Retinal pigment epithelial cell (primary cell): Measurements from ENCODE around the gene NKAIN2.
A peak's percentile ranks its signal among the peaks of the same experiment; 100 is the strongest.

Source experiments
- DNase-seq: peaks from one replicate; pipeline ENCODE4 v3.0.0-alpha.2; 2010; ENCODE audit warnings: low read depth
- H3K4me3 ChIP-seq: 2 replicates; pipeline ENCODE4 v1.5.1; 2011; ENCODE audit warnings: mild to moderate bottlenecking, low read length, control low read depth, moderate library complexity
- CTCF ChIP-seq: conservative IDR thresholded peaks from 2 replicates; pipeline ENCODE4 v1.5.1; 2011; ENCODE audit warnings: low read depth, low read length, control low read depth, inconsistent platforms

Gene NKAIN2

GRCh38 chr6:123941855-123942254 lies 138.2 kb downstream of the NKAIN2 start:
- TF ChIP-seq CTCF: no peak
- no peak for DNase-seq
- no peak overlapping the region for H3K4me3 ChIP-seq

GRCh38 chr6:123945386-123945785 lies 141.7 kb downstream of the NKAIN2 start:
- no peak for DNase-seq
- no peak overlapping the region for H3K4me3 ChIP-seq
- no peak for TF ChIP-seq CTCF

- DNase-seq: no peak
- TF ChIP-seq CTCF: no peak
These were observed 150.3 kb downstream of the NKAIN2 start for GRCh38 chr6:123953920-123954319.

GRCh38 chr6:123956492-123957139 lies 153.0 kb downstream of the NKAIN2 start:
- no peak for DNase-seq
- no peak overlapping the region for H3K4me3 ChIP-seq
- no peak for TF ChIP-seq CTCF

More at GRCh38 chr6:123953920-123954319, 150.3 kb downstream of the NKAIN2 start:
- H3K4me3 ChIP-seq: no peak overlapping the region

GRCh38 chr6:123962508-123962907 lies 158.8 kb downstream of the NKAIN2 start:
- H3K4me3 ChIP-seq: no peak overlapping the region
- TF ChIP-seq CTCF: no peak
- DNase-seq: no peak

- H3K4me3 ChIP-seq: no peak overlapping the region
- no peak for DNase-seq
- peak; percentile 50 for TF ChIP-seq CTCF
These were observed 162.2 kb downstream of the NKAIN2 start for GRCh38 chr6:123965894-123966293.

- no peak for DNase-seq
- no peak overlapping the region for H3K4me3 ChIP-seq
- no peak for TF ChIP-seq CTCF
These were observed 163.0 kb downstream of the NKAIN2 start for GRCh38 chr6:123966618-123967017.
